Measurements from ENCODE around the gene KIAA0825. TPM values are rescaled to one million over a fixed set of nuclear protein-coding genes. Genes with fewer than 3 reads are reported as not detected.

The KIAA0825 gene
- total RNA-seq (2014; rRNA removed; shearing (Covaris generic)) (1.7 and 3.1 TPM in 2 replicates), polyA plus RNA-seq (2016; fragmentation: Nextera tagmentation; extraction: Ambion mirVana) (1.8 TPM in 2 replicates)
- long read RNA-seq, partial matches to known transcripts = 1 of 4 reads
- long read RNA-seq, other reads (novel, unspliced or antisense) = 3 of 4 reads

DNA sequence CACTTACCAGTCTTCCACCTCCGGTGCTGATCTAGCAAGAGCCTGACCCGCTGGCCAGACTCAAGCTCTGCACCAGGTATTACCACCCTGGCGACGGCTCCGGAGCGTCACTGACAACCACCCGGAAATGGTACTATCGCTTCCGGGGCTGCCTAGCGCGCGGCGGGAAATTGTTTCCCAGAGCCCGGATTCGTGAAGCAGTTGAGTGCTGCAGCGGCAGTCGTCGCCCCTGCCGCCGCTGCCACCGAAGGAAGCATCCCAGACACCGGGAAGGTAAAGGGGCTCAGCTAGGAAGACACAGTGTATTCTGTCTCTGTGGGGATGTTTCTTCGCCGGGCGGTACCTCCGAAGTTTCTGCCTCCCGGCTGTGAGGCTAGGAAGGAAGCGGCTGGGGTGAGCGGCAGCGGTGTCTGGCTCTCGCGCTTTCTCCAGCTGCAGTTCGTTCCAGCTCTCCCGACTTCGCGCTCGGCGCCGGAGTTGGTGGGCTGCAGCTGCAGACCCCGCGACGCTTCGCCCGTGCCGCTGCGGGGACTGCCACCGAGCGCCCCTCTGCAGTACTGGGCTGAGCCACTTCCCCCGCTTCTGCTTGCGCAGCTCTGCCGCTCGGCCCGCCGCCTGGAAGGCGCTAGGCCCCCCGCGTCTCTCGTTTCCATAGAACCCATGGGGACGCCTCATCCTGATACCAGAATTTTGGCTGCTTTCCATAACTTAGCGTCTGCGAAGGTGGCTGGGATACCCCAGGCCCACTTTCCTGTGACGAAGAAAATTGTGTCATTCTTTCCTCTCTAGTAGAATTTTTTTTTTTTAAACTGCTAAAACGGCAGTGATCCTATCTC lies at the start of gene KIAA0825, which contains the start of gene SLF1:
TSS of gene KIAA0825 (minus strand) at position 112 of the 836 bp plus-strand sequence. CDS start 81,478 bp downstream, outside the sequence.
TSS of gene SLF1 (plus strand) at position 177 of the 836 bp plus-strand sequence. CDS start 10,142 bp downstream, outside the sequence.
- no peaks in the 10 kb centered on the region for H3K9me3 Mint-ChIP-seq
- H2AFZ ChIP-seq = peak within 1 kb of the TSS; percentile 88
- no peaks in the 10 kb centered on the region for H3K9me2 ChIP-seq (ENCODE audit: insufficient read depth)
- peak within 1 kb of the TSS; percentile 92 for H3K27ac Mint-ChIP-seq
- H3K36me3 Mint-ChIP-seq (ENCODE audit: low read depth) = no peaks in the 10 kb centered on the region; the same call in 2 of the 3 replicates
- no peaks in the 10 kb centered on the region for H3F3A ChIP-seq (replicated peaks; ENCODE audit: low read depth)
- peak; percentile 97 for DNase-seq (ENCODE audit: low spot score)
- ATAC-seq = peak; percentile 97
- peak within 1 kb of the TSS; percentile 75 for H3K27ac ChIP-seq (ENCODE audit: low read depth)
- H3K4me2 ChIP-seq = peak within 1 kb of the TSS; percentile 75
- H3K27me3 ChIP-seq (ENCODE audit: insufficient read depth) = no peaks in the 10 kb centered on the region
- peak within 1 kb of the TSS; percentile 57 for H3K4me3 ChIP-seq
- H3K27me3 Mint-ChIP-seq (ENCODE audit: insufficient read depth, low read depth, poor library complexity) = no peaks in the 10 kb centered on the region
- TF ChIP-seq JUNB (IDR thresholded peaks at IDR 0.05; ENCODE audit: unreplicated experiment) (no peak), REST (IDR thresholded peaks at IDR 0.05; ENCODE audit: unreplicated experiment) (no peak), STAT1 (IDR thresholded peaks at IDR 0.05; ENCODE audit: unreplicated experiment) (no peak), NANOG (IDR thresholded peaks at IDR 0.05; ENCODE audit: borderline replicate concordance) (no peak; the same call in 1 of the 2 replicates), ETS1 (IDR thresholded peaks at IDR 0.05) (peak; percentile 92), ZNF331 (CRISPR knock-in tag; IDR thresholded peaks at IDR 0.05; ENCODE audit: low read depth) (no peak), EZH2phosphoT487 (IDR thresholded peaks at IDR 0.05; ENCODE audit: unreplicated experiment) (no peak), POLR2AphosphoS5 (IDR thresholded peaks at IDR 0.05; ENCODE audit: low read depth) (peak; percentile 95), ZNF114 (CRISPR knock-in tag; IDR thresholded peaks at IDR 0.05) (no peak), EZH2 (IDR thresholded peaks at IDR 0.05; ENCODE audit: low read depth, unreplicated experiment) (no peak), CREB1 (CRISPR knock-in tag; IDR thresholded peaks at IDR 0.05; ENCODE audit: low read depth) (peak; percentile 49), ZNF462 (CRISPR knock-in tag; IDR thresholded peaks at IDR 0.05) (no peak)
- TF ChIP-seq, protein P1, sequence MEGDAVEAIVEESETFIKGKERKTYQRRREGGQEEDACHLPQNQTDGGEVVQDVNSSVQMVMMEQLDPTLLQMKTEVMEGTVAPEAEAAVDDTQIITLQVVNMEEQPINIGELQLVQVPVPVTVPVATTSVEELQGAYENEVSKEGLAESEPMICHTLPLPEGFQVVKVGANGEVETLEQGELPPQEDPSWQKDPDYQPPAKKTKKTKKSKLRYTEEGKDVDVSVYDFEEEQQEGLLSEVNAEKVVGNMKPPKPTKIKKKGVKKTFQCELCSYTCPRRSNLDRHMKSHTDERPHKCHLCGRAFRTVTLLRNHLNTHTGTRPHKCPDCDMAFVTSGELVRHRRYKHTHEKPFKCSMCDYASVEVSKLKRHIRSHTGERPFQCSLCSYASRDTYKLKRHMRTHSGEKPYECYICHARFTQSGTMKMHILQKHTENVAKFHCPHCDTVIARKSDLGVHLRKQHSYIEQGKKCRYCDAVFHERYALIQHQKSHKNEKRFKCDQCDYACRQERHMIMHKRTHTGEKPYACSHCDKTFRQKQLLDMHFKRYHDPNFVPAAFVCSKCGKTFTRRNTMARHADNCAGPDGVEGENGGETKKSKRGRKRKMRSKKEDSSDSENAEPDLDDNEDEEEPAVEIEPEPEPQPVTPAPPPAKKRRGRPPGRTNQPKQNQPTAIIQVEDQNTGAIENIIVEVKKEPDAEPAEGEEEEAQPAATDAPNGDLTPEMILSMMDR (conservative IDR thresholded peaks at IDR 0.05; ENCODE audit: low read depth in 2 of 2) = no peak
- peaks cover 27% of the 10 kb centered on the region for H3K4me1 ChIP-seq (ENCODE audit: insufficient read depth)
- no peaks in the 10 kb centered on the region for H3K36me3 ChIP-seq (ENCODE audit: insufficient read depth)
- peaks cover 12% of the 10 kb centered on the region for H4K20me1 ChIP-seq (replicated peaks; ENCODE audit: insufficient read depth)
- H3K79me2 ChIP-seq (replicated peaks; ENCODE audit: insufficient read depth) = peaks cover 53% of the 10 kb centered on the region
- peak within 1 kb of the TSS; percentile 90 for H3K4me3 Mint-ChIP-seq
- H3K4me1 Mint-ChIP-seq = peaks cover 32% of the 10 kb centered on the region

Data from GM23338 (cell line).